K562 (cell line): ENCODE results near the gene SCAMP3. TPM values are rescaled to one million over a fixed set of nuclear protein-coding genes. Genes with fewer than 3 reads are reported as not detected.

ENCODE experiments used
- JUND ChIP-seq, 2 experiments: IDR thresholded peaks; 2 replicates in 1 of 2; 3 replicates in 1 of 2; pipeline ENCODE4 v1.6.1; 2011; ENCODE audit warnings: borderline replicate concordance in 2 of 2, low read depth in 2 of 2, low read length in 2 of 2, improper control_type of control experiment in 1 of 2, missing biosample characterization in 1 of 2, missing genetic modification characterization in 1 of 2, missing genetic modification reagents in 1 of 2
- NFIC ChIP-seq: fragments of 450-650 bp; IDR thresholded peaks from 2 replicates; pipeline ENCODE4 v1.6.1; 2017; ENCODE audit warnings: mild to moderate bottlenecking, inconsistent platforms
- TGIF2 ChIP-seq: sonication (generic); formaldehyde crosslinking; IDR thresholded peaks from 2 replicates; pipeline ENCODE4 v1.8.1; 2022; ENCODE audit warnings: mild to moderate bottlenecking, missing genetic modification reagents, moderate library complexity
- polyA plus RNA-seq, 8 experiments: library from polyadenylated mRNA; depleted of rRNA in 4 of 8; stranded (reverse) in 5 of 8; unstranded in 3 of 8; fragments of >200 nt; fragmentation: Nextera tagmentation in 2 of 8; fragmentation: Illumina TruSeq in 1 of 8; extraction: Ambion mirVana in 2 of 8; extraction: Trizol in 1 of 8; gene quantifications; 2 replicates each; pipeline versions ENCODE4 v1.2.1 to v1.2.3, GENCODE V29; 2011 to 2014; ENCODE audit warnings: inconsistent platforms in 1 of 8, missing spikeins in 1 of 8
- total RNA-seq, 7 experiments: library from RNA; depleted of rRNA in 6 of 7; stranded (reverse); fragments of >200 nt in 6 of 7; fragmentation: Illumina TruSeq in 2 of 7; extraction: Trizol in 2 of 7; gene quantifications; 2 replicates each; pipeline versions ENCODE4 v1.2.1 to v1.2.3, GENCODE V29; 2011 to 2021; ENCODE audit warnings: low replicate concordance in 1 of 7
- TF ChIP-seq, protein P1 (sequence below), 2 experiments: fragments of 450-650 bp; IDR thresholded peaks; 2 replicates each; pipeline ENCODE4 v1.6.1; 2016; ENCODE audit warnings: mild to moderate bottlenecking in 2 of 2, borderline replicate concordance in 1 of 2, low read depth in 1 of 2, moderate library complexity in 1 of 2
- TF ChIP-seq, protein P2 (sequence below): fragments of 450-650 bp; conservative IDR thresholded peaks from 2 replicates; pipeline ENCODE4 v1.6.1; 2016; ENCODE audit warnings: missing genetic modification characterization, low read depth, mild to moderate bottlenecking, control low read depth, missing compliant biosample characterization
- TF ChIP-seq, protein P3 (sequence below): fragments of 450-650 bp; formaldehyde crosslinking; IDR thresholded peaks from 2 replicates; pipeline ENCODE4 v1.4.0; 2020; ENCODE audit warnings: mild to moderate bottlenecking, moderate library complexity
- TF ChIP-seq, protein P4 (sequence below): fragments of 250-450 bp; sonication (Bioruptor Pico); IDR thresholded peaks from 2 replicates; pipeline ENCODE4 v1.5.0; 2020; ENCODE audit warnings: mild to moderate bottlenecking, borderline replicate concordance
- TF ChIP-seq, protein P5 (sequence below): fragments of 250-450 bp; sonication (Bioruptor Pico); IDR thresholded peaks from 2 replicates; pipeline ENCODE4 v1.9.0; 2021; ENCODE audit warnings: mild to moderate bottlenecking, inconsistent platforms

The SCAMP3 gene
- total and polyA plus RNA-seq, 9 of the 15 experiments (the other 6 are each of a cell fraction or from before 2014, with no cell fraction given): 14.2 to 131 (median 86.1) TPM

DNA sequence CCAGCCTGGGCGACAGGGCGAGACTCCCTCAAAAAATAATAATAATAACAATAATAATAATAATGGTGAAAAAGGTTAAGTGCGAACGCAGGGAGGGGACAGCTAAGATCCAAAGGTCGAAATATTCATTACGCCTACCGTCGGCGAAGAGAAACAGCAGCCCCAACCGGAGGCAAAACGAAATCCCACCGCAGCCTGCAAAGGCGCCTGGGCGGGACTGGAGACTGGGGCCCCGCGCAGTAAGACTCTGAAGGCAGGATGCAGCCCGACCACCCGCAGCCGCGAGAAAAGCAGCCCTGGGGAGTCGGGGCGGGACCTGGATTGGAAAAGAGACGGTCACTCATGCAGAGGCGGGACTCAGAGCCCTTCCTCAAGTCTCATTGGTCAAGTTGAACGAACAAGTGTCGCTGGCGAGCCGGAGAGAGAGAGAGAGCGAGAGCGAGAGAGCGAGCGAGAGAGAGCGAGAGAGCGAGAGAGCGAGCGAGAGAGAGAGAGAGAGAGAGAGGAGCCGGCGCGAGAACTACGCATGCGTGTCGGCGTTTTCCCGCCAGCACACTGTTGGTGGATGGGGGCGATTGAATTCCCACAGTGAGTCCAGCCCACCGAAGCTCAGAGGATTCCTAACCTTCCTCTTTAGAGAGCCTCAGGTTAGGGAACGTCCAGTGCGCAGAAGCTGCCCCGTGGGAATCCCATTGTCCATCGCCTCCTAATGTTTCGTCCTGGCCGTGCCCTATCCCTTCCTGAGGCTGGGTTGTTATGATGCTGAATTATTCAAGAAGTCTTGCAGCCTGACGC is 17.6 kb downstream of the SCAMP3 start (continued):
- TF ChIP-seq, protein P1, sequence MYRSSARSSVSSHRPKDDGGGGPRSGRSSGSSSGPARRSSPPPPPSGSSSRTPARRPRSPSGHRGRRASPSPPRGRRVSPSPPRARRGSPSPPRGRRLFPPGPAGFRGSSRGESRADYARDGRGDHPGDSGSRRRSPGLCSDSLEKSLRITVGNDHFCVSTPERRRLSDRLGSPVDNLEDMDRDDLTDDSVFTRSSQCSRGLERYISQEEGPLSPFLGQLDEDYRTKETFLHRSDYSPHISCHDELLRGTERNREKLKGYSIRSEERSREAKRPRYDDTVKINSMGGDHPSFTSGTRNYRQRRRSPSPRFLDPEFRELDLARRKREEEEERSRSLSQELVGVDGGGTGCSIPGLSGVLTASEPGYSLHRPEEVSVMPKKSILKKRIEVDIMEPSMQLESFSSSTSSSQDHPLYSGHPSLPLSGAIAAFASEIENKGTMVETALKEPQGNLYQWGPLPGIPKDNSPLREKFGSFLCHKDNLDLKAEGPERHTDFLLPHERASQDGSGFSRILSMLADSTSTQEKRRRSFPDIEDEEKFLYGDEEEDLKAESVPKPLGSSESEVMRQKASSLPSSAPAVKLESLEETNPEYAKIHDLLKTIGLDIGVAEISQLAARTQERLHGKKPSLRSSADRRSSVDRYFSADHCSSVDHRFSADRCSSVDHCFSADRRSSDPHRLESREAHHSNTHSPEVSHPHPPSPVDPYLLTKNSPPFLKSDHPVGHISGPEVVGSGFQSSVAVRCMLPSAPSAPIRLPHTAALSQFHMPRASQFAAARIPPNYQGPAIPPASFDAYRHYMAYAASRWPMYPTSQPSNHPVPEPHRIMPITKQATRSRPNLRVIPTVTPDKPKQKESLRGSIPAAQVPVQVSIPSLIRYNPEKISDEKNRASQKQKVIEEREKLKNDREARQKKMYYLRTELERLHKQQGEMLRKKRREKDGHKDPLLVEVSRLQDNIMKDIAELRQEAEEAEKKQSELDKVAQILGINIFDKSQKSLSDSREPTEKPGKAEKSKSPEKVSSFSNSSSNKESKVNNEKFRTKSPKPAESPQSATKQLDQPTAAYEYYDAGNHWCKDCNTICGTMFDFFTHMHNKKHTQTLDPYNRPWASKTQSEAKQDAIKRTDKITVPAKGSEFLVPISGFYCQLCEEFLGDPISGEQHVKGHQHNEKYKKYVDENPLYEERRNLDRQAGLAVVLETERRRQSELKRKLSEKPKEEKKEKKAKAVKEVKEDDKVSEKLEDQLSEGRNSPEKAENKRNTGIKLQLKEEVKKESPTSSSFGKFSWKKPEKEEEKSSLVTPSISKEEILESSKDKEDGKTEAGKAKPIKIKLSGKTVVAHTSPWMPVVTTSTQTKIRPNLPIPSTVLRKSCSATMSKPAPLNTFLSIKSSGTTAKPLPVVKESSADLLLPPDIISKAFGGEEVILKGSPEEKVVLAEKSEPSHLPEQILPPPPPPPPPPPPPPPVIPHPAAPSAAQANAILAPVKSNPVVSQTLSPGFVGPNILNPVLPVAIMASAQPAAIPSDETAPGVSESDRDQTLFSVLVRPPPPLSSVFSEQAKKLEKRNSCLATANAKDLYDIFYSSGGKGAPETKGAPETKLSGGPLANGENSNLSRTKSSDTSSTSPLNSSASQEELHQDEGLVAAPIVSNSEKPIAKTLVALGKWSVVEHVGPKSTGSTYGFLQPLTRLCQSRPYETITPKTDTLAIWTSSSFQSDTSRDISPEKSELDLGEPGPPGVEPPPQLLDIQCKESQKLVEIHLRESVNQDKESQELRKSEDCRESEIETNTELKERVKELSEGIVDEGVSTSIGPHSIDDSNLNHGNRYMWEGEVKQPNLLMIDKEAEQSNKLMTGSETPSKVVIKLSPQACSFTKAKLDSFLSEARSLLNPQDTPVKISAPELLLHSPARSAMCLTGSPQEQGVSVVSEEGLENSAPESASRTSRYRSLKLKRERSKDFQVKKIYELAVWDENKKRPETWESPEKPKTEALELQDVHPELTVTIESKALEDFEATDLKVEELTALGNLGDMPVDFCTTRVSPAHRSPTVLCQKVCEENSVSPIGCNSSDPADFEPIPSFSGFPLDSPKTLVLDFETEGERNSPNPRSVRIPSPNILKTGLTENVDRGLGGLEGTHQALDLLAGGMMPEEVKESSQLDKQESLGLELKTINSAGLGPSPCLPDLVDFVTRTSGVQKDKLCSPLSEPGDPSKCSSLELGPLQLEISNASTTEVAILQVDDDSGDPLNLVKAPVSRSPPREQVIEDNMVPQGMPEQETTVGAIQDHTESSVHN (IDR thresholded peaks at IDR 0.05; ENCODE audit: borderline replicate concordance in 1 of 2, low read depth in 1 of 2): peak in 1 of 2 experiments; percentile 88; a peak in 2 of 4 replicates
- TF ChIP-seq TGIF2 (CRISPR knock-in tag) (no peak), NFIC (peak; percentile 79), JUND (IDR thresholded peaks at IDR 0.05; ENCODE audit: borderline replicate concordance, low read depth, low read length) (peak; percentile 93), JUND (tag; IDR thresholded peaks at IDR 0.05; ENCODE audit: borderline replicate concordance, low read depth, low read length) (peak; percentile 76; the same call in 1 of the 3 replicates)
- TF ChIP-seq, protein P2, sequence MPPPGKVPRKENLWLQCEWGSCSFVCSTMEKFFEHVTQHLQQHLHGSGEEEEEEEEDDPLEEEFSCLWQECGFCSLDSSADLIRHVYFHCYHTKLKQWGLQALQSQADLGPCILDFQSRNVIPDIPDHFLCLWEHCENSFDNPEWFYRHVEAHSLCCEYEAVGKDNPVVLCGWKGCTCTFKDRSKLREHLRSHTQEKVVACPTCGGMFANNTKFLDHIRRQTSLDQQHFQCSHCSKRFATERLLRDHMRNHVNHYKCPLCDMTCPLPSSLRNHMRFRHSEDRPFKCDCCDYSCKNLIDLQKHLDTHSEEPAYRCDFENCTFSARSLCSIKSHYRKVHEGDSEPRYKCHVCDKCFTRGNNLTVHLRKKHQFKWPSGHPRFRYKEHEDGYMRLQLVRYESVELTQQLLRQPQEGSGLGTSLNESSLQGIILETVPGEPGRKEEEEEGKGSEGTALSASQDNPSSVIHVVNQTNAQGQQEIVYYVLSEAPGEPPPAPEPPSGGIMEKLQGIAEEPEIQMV (tag): 0 out of 2 replicates have a peak, but pooled peaks have one; percentile 17
- TF ChIP-seq, protein P3, sequence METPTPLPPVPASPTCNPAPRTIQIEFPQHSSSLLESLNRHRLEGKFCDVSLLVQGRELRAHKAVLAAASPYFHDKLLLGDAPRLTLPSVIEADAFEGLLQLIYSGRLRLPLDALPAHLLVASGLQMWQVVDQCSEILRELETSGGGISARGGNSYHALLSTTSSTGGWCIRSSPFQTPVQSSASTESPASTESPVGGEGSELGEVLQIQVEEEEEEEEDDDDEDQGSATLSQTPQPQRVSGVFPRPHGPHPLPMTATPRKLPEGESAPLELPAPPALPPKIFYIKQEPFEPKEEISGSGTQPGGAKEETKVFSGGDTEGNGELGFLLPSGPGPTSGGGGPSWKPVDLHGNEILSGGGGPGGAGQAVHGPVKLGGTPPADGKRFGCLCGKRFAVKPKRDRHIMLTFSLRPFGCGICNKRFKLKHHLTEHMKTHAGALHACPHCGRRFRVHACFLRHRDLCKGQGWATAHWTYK: no peak
- TF ChIP-seq, protein P4, sequence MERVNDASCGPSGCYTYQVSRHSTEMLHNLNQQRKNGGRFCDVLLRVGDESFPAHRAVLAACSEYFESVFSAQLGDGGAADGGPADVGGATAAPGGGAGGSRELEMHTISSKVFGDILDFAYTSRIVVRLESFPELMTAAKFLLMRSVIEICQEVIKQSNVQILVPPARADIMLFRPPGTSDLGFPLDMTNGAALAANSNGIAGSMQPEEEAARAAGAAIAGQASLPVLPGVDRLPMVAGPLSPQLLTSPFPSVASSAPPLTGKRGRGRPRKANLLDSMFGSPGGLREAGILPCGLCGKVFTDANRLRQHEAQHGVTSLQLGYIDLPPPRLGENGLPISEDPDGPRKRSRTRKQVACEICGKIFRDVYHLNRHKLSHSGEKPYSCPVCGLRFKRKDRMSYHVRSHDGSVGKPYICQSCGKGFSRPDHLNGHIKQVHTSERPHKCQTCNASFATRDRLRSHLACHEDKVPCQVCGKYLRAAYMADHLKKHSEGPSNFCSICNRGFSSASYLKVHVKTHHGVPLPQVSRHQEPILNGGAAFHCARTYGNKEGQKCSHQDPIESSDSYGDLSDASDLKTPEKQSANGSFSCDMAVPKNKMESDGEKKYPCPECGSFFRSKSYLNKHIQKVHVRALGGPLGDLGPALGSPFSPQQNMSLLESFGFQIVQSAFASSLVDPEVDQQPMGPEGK (CRISPR knock-in tag): no peak
- TF ChIP-seq, protein P5, sequence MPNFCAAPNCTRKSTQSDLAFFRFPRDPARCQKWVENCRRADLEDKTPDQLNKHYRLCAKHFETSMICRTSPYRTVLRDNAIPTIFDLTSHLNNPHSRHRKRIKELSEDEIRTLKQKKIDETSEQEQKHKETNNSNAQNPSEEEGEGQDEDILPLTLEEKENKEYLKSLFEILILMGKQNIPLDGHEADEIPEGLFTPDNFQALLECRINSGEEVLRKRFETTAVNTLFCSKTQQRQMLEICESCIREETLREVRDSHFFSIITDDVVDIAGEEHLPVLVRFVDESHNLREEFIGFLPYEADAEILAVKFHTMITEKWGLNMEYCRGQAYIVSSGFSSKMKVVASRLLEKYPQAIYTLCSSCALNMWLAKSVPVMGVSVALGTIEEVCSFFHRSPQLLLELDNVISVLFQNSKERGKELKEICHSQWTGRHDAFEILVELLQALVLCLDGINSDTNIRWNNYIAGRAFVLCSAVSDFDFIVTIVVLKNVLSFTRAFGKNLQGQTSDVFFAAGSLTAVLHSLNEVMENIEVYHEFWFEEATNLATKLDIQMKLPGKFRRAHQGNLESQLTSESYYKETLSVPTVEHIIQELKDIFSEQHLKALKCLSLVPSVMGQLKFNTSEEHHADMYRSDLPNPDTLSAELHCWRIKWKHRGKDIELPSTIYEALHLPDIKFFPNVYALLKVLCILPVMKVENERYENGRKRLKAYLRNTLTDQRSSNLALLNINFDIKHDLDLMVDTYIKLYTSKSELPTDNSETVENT: peak; percentile 92; the same call in 1 of the 2 replicates
